Calu3 (cell line): ENCODE data around the gene RILPL2. TPM values are rescaled to one million over a fixed set of nuclear protein-coding genes. Genes with fewer than 3 reads are reported as not detected.

Source experiments
- BruUV-seq: library from RNA; stranded (reverse); fragments of 400-500 nt; replicated peaks from 2 replicates; lab custom pipeline; 2021; lab: Mats Ljungman, UMichigan
- CTCF ChIA-PET: fragments of 300-600 bp; sonication (Branson Sonifier 250); formaldehyde crosslinking; loops from one replicate; lab custom pipeline; 2022; ENCODE audit warnings: antibody characterized with exemption; lab: Charles Lee
- DNase-seq: peaks from one replicate; pipeline ENCODE4 v3.0.0; 2022
- H3K27ac Mint-ChIP-seq: one replicate; pipeline ENCODE4 v1.8.0; 2022; ENCODE audit warnings: mixed read lengths; ENCODE audit not compliant: unreplicated experiment
- H3K27me3 Mint-ChIP-seq: one replicate; pipeline ENCODE4 v1.8.0; 2022; ENCODE audit warnings: mixed read lengths; ENCODE audit not compliant: unreplicated experiment
- H3K36me3 Mint-ChIP-seq: one replicate; pipeline ENCODE4 v1.8.0; 2022; ENCODE audit warnings: mild to moderate bottlenecking, moderate library complexity, mixed read lengths; ENCODE audit not compliant: insufficient read depth, unreplicated experiment
- H3K4me1 Mint-ChIP-seq: one replicate; pipeline ENCODE4 v1.8.0; 2022; ENCODE audit warnings: mild to moderate bottlenecking, low read depth, mixed read lengths; ENCODE audit not compliant: unreplicated experiment
- H3K4me3 Mint-ChIP-seq: one replicate; pipeline ENCODE4 v1.8.0; 2022; ENCODE audit warnings: mild to moderate bottlenecking, low read depth, moderate library complexity, mixed read lengths; ENCODE audit not compliant: unreplicated experiment
- H3K9me3 Mint-ChIP-seq: one replicate; pipeline ENCODE4 v1.8.0; 2022; ENCODE audit warnings: low read depth, mixed read lengths; ENCODE audit not compliant: unreplicated experiment
- intact Hi-C: fragments of 100-400 bp; cut with micrococcal nuclease; formaldehyde crosslinking; loops from one replicate; pipeline ENCODE4 v1.10.0; 2022; ENCODE audit not compliant: unreplicated experiment
- total RNA-seq: library from RNA; stranded (reverse); gene quantifications from 2 replicates; pipeline ENCODE4 v1.2.3, GENCODE V29; 2022
- TF ChIP-seq, protein P1 (sequence below): fragments of 200-600 bp; IDR thresholded peaks from one replicate; pipeline ENCODE4 v1.8.0; 2022; ENCODE audit warnings: antibody characterized with exemption; ENCODE audit not compliant: unreplicated experiment

RILPL2 gene
- total RNA-seq, 1 experiment from 2014 or later = 2.8 TPM

DNA sequence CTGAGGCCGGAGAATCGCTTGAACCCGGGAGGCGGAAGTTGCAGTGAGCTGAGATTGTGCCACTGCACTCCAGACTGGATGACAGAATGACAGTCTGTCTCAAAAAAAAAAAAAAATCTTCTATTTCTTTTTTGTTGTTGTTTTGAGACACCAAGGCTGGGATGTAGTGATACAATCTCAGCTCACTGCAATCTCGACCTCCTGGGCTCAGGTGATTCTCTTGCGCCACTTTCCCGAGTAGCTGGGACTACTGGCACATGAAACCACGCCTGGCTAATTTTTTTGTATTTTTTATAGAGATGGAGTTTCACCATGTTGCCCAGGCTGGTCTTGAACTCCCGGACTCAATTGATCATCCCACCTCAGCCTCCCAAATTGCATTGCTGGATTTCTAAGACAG lies 14.2 kb upstream of the RILPL2 start:
- Mint-ChIP-seq H3K27me3 (no peaks in the 10 kb centered on the region), H3K4me1 (peaks cover 7% of the 10 kb centered on the region), H3K36me3 (no peaks in the 10 kb centered on the region), H3K27ac (no peak overlapping the region), H3K9me3 (no peaks in the 10 kb centered on the region), H3K4me3 (no peak overlapping the region)
- TF ChIP-seq, protein P1, sequence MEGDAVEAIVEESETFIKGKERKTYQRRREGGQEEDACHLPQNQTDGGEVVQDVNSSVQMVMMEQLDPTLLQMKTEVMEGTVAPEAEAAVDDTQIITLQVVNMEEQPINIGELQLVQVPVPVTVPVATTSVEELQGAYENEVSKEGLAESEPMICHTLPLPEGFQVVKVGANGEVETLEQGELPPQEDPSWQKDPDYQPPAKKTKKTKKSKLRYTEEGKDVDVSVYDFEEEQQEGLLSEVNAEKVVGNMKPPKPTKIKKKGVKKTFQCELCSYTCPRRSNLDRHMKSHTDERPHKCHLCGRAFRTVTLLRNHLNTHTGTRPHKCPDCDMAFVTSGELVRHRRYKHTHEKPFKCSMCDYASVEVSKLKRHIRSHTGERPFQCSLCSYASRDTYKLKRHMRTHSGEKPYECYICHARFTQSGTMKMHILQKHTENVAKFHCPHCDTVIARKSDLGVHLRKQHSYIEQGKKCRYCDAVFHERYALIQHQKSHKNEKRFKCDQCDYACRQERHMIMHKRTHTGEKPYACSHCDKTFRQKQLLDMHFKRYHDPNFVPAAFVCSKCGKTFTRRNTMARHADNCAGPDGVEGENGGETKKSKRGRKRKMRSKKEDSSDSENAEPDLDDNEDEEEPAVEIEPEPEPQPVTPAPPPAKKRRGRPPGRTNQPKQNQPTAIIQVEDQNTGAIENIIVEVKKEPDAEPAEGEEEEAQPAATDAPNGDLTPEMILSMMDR = no peak
- intact Hi-C loops = no loop called here
- CTCF ChIA-PET = interaction anchor here (0.6 kb wide), 1 partner anchor 1531 kb away, joined by 3 read pairs; no protein-coding TSS in a partner anchor
- BruUV-seq = no TSS peak
- DNase-seq = no peak

DNA sequence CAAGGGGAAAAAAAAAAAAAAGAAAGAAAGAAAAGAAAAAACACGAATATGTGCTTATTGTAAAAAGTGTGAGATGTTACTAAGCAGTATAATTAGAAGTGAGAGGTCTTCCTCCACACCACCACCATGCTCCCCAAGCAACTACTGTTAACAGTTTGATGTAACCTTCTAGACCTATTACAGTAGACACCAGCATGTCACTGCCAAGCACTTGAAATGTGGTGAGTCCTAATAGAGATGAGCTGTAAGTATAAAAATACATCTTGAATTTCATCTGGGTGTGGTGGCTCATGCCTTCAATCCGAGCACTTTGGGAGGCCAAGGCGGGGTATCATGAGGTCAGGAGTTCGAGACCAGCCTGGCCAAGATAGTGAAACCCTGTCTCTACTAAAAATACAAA lies 13.4 kb upstream of the RILPL2 start:
- Mint-ChIP-seq H3K27ac (no peak overlapping the region), H3K36me3 (no peaks in the 10 kb centered on the region), H3K9me3 (no peaks in the 10 kb centered on the region), H3K4me1 (peaks cover 7% of the 10 kb centered on the region), H3K4me3 (no peak overlapping the region), H3K27me3 (no peaks in the 10 kb centered on the region)
- intact Hi-C loops = no loop called here
- no TSS peak for BruUV-seq
- TF ChIP-seq, protein P1 = no peak
- DNase-seq = no peak
- CTCF ChIA-PET = no interaction called here

DNA sequence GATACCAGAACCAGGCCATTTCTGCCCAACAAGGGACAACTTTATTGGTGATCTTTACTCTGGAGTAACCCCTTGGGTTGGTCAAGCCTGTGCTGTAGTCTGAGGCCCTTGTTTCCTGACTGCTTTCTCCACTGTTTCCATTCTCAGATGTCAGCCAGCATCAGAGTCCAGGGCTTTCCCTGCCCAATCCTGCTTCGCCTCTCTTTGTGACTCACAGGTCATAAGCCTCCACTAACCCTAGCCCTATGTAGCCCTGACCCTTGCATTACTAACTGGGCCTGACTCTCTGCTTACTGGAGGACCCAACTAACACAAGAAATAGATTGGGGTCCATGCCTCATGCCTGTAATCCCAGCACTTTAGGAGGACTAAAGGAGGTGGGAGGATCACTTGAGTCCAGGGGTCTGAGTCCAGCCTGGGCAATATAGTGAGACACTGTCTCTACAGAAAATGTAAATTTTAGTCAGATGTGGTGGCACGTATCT lies 12.8 kb upstream of the RILPL2 start:
- peaks cover 7% of the 10 kb centered on the region for H3K4me1 Mint-ChIP-seq
- BruUV-seq = no TSS peak
- TF ChIP-seq, protein P1 = no peak
- no peaks in the 10 kb centered on the region for H3K36me3 Mint-ChIP-seq
- CTCF ChIA-PET = no interaction called here
- H3K9me3 Mint-ChIP-seq = no peaks in the 10 kb centered on the region
- no peak overlapping the region for H3K4me3 Mint-ChIP-seq
- no peaks in the 10 kb centered on the region for H3K27me3 Mint-ChIP-seq
- intact Hi-C loops = no loop called here
- H3K27ac Mint-ChIP-seq = no peak overlapping the region
- no peak for DNase-seq

DNA sequence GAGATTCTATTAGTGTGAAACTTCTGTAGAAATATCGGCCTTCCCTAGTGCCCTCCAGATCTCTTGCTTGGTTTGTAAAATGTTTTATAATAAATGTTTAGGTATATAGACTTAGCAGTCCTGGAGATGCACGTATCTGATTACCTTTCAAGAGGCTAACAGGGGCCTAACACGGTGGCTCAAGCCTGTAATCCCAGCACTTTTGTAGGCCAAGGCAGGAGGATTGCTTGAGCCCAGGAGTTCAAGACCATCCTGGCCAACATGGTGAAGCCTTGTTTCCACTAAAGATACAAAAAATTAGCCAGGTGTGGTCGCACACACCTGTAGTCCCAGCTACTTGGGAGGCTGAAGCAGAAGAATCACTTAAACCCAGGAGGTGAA lies 9.8 kb upstream of the RILPL2 start:
- Mint-ChIP-seq H3K27ac (no peak overlapping the region), H3K36me3 (no peaks in the 10 kb centered on the region), H3K4me1 (peaks cover 7% of the 10 kb centered on the region), H3K4me3 (no peak overlapping the region), H3K9me3 (no peaks in the 10 kb centered on the region), H3K27me3 (no peaks in the 10 kb centered on the region)
- no peak for DNase-seq
- TF ChIP-seq, protein P1 = no peak
- intact Hi-C loops = no loop called here
- CTCF ChIA-PET = interaction anchor here (0.5 kb wide), 1 partner anchor 138 kb away, joined by 3 read pairs; the partner anchor contains the start of gene TMED2
- no TSS peak for BruUV-seq
